GM12892 (cell line): ENCODE data around the gene NOS3.

ENCODE experiments used
- POLR2A ChIP-seq: IDR thresholded peaks from 2 replicates; pipeline ENCODE4 v1.6.1; 2011; ENCODE audit warnings: low read depth, low read length, control low read depth
- POLR2AphosphoS5 ChIP-seq: IDR thresholded peaks from 2 replicates; pipeline ENCODE4 v1.6.1; 2011; ENCODE audit warnings: low read depth, low read length, control low read depth
- TAF1 ChIP-seq: IDR thresholded peaks from 2 replicates; pipeline ENCODE4 v1.6.1; 2011; ENCODE audit warnings: low read depth, mild to moderate bottlenecking, control low read depth, low read length, borderline replicate concordance

GRCh38 chr7:150942001-150942590, 48.7 kb upstream of the NOS3 start:
- TF ChIP-seq POLR2AphosphoS5 (no peak), TAF1 (no peak), POLR2A (no peak)
